Central memory CD4-positive, alpha-beta T cell (primary cell): Measurements from ENCODE around the gene SATB2.

Source experiments
- DNase-seq: peaks from one replicate; pipeline ENCODE4 v3.0.0; 2022

Gene SATB2

GRCh38 chr2:199228887-199229819, 228.6 kb downstream of the SATB2 start:
- no peak for DNase-seq

GRCh38 chr2:199223791-199224190, 233.9 kb downstream of the SATB2 start:
- DNase-seq: no peak

- DNase-seq: no peak
Measured at GRCh38 chr2:199220920-199221319, 236.8 kb downstream of the SATB2 start.

GRCh38 chr2:199219551-199219950, 238.2 kb downstream of the SATB2 start:
- no peak for DNase-seq
